HL-60 (cell line): ENCODE results near the gene MYOCD.

ENCODE experiments used
- DNase-seq, 2 experiments: peaks; one replicate each; pipeline ENCODE4 v3.0.0-alpha.2; 2010 to 2020; ENCODE audit warnings: low read depth in 1 of 2, low spot score in 1 of 2
- H3K27ac ChIP-seq: fragments of 250-450 bp; sonication (Bioruptor Pico); replicated peaks from 2 replicates; pipeline ENCODE4 v1.5.1; 2020; ENCODE audit warnings: mild to moderate bottlenecking, moderate library complexity
- H3K27me3 ChIP-seq: fragments of 250-450 bp; sonication (Bioruptor Pico); 2 replicates; pipeline ENCODE4 v1.5.1; 2021; ENCODE audit warnings: mild to moderate bottlenecking, moderate library complexity; ENCODE audit not compliant: insufficient read depth, poor library complexity, severe bottlenecking
- H3K4me3 ChIP-seq: replicated peaks from 2 replicates; pipeline ENCODE4 v1.5.1; 2011; ENCODE audit warnings: mild to moderate bottlenecking, control low read depth, low read length; ENCODE audit not compliant: insufficient read depth
- CTCF ChIP-seq: IDR thresholded peaks from one replicate; pipeline ENCODE4 v1.5.1; 2011; ENCODE audit warnings: low read length, control low read depth, inconsistent platforms; ENCODE audit not compliant: insufficient read depth
- GABPA ChIP-seq: IDR thresholded peaks from 2 replicates; pipeline ENCODE4 v1.6.1; 2012; ENCODE audit warnings: low read depth
- POLR2AphosphoS5 ChIP-seq: IDR thresholded peaks from 2 replicates; pipeline ENCODE4 v1.6.1; 2012; ENCODE audit warnings: low read depth
- REST ChIP-seq: IDR thresholded peaks from 2 replicates; pipeline ENCODE4 v1.6.1; 2012; ENCODE audit warnings: low read depth; ENCODE audit not compliant: insufficient replicate concordance
- SPI1 ChIP-seq: IDR thresholded peaks from 2 replicates; pipeline ENCODE4 v1.6.1; 2012; ENCODE audit warnings: low read depth, mild to moderate bottlenecking, borderline replicate concordance

The MYOCD gene

GRCh38 chr17:12627177-12627629 lies 38.5 kb upstream of the MYOCD start:
- TF ChIP-seq REST (no peak), GABPA (no peak), CTCF (no peak), SPI1 (no peak), POLR2AphosphoS5 (no peak)
- Histone ChIP-seq H3K27me3 (no peaks in the 10 kb centered on the region), H3K4me3 (no peak overlapping the region), H3K27ac (no peak overlapping the region)
- no peak for DNase-seq

GRCh38 chr17:12627781-12628451 lies 37.8 kb upstream of the MYOCD start:
- Histone ChIP-seq H3K27me3 (no peaks in the 10 kb centered on the region), H3K27ac (no peak overlapping the region), H3K4me3 (no peak overlapping the region)
- no peak for TF ChIP-seq GABPA
- no peak for DNase-seq

GRCh38 chr17:12631076-12631475 lies 34.6 kb upstream of the MYOCD start:
- no peak overlapping the region for H3K27ac ChIP-seq

More at GRCh38 chr17:12631076-12631475, 34.6 kb upstream of the MYOCD start:
- H3K4me3 ChIP-seq, result no peak overlapping the region
- TF ChIP-seq CTCF, result no peak
- TF ChIP-seq POLR2AphosphoS5, result no peak
- TF ChIP-seq GABPA, result no peak
- TF ChIP-seq REST, result no peak
- TF ChIP-seq SPI1, result no peak
- H3K27me3 ChIP-seq, result no peaks in the 10 kb centered on the region
- DNase-seq, result no peak
